Measurements from ENCODE around the gene JMJD8.

Gene JMJD8

GRCh38 chr16:647173-647902 lies 36.8 kb downstream of the JMJD8 start:
- H3K27ac ChIP-seq, result no peak overlapping the region
- TF ChIP-seq, protein P1, sequence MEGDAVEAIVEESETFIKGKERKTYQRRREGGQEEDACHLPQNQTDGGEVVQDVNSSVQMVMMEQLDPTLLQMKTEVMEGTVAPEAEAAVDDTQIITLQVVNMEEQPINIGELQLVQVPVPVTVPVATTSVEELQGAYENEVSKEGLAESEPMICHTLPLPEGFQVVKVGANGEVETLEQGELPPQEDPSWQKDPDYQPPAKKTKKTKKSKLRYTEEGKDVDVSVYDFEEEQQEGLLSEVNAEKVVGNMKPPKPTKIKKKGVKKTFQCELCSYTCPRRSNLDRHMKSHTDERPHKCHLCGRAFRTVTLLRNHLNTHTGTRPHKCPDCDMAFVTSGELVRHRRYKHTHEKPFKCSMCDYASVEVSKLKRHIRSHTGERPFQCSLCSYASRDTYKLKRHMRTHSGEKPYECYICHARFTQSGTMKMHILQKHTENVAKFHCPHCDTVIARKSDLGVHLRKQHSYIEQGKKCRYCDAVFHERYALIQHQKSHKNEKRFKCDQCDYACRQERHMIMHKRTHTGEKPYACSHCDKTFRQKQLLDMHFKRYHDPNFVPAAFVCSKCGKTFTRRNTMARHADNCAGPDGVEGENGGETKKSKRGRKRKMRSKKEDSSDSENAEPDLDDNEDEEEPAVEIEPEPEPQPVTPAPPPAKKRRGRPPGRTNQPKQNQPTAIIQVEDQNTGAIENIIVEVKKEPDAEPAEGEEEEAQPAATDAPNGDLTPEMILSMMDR (conservative IDR thresholded peaks at IDR 0.05), result no peak

DNA sequence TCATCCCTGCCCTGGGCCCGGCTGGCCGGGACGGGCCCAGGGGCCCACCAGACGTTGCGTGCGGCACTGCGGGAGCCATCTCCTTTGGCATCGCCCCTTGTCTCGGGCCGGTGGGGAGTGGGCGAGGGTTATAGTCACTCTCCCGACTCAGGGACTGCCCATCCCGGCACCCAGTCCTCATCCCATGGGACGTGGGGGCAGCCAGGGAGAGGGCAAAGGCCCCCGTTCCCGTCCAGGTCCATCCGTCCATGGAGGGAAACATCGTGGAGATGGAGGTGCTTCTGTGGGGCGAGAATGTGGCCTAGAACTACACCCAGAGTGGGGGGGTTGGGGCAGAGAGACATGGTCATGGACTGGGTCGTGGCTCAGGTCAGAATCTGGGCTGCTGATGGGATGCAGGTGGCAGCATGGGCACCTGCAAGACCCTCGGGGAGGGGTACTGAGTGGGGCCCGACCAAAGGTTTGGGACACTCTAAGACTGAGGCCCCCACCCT lies 37.4 kb downstream of the JMJD8 start:
- TF ChIP-seq, protein P1 (conservative IDR thresholded peaks at IDR 0.05), result no peak
- no peak overlapping the region for H3K27ac ChIP-seq

- no peak overlapping the region for H3K27ac ChIP-seq
- TF ChIP-seq, protein P1 (conservative IDR thresholded peaks at IDR 0.05), result no peak
These were observed 38.1 kb downstream of the JMJD8 start for GRCh38 chr16:645852-646678.

- TF ChIP-seq, protein P1 (conservative IDR thresholded peaks at IDR 0.05), result no peak
- no peak overlapping the region for H3K27ac ChIP-seq
These were observed 39.6 kb downstream of the JMJD8 start for GRCh38 chr16:644556-644955.

DNA sequence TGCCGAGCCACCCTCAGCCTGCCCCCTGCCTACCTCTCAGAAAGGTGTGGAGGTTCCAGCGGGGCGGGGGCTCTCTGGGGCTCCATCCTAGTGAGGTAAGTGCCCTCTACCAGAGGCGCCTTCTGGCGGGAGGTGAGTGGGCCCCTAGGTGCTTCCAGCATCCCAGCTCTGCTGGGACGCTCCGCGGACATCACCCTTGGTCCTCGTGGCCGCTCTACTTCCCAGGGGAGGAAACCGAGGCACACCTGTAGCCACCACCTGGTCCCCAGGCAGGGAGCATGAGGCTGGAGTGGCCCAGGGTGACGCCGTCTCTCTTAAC lies 41.1 kb downstream of the JMJD8 start:
- TF ChIP-seq, protein P1 (conservative IDR thresholded peaks at IDR 0.05), result no peak
- H3K27ac ChIP-seq, result peak overlapping the region; percentile 86

DNA sequence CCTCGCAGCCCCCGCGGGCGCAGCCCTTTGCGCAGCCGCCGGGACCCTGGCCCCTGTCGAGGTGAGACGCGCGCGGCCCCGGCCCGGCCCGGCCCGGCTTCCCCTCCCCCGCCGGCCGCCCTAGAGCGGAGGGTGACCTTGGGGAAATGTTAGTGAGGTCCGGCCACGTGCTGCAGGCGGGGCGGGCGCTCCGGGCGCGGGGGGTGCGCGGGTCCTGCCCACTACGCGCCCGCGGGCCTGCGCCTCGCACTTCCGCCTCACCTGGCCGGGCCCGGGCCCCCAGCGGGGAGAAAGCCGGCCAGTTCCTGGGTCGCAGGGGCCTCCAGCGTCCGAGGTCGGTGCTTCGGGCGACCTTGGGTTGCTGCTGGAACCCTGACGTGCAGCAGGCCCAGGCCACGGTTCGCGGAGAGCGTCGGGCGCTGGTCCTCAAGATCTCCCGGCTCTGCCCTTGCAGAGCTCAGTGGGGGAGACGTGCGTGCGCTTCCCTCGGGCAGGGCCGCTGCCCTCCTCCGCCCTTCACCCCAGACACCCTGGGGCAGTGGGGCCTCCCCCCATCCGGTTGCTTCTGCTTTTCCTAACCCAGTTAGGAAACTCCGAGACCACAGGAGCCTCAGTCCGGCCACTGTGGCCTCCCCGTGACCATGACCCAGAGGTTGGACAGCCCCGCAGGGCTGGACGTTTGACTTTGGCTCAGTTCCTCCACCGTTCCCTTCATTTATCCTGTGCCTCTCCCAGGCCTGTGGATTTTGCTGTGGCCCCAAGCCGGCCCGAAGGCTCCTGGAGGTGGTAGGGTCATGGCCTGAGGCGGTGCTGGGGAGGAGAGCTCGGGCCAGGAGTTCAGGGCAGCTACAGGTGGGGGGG lies 41.7 kb downstream of the JMJD8 start:
- TF ChIP-seq, protein P1 (conservative IDR thresholded peaks at IDR 0.05), result no peak
- peak overlapping the region; percentile 86 for H3K27ac ChIP-seq

Data from VCaP (cell line).